HG03060 (cell line): Measurements from ENCODE around the gene ST6GAL1.
"Not testable (repeated sequence)": the region's sequence is repeated elsewhere in the genome, so short reads cannot be mapped to it uniquely, and the experiment has no call there.

Source experiments
- ATAC-seq: cut with Tn5 transposase; IDR thresholded peaks from one replicate; pipeline ENCODE4 v1.9.1; 2021; ENCODE audit warnings: low read depth, moderate number of reproducible peaks; ENCODE audit not compliant: unreplicated experiment

Gene ST6GAL1, protein sequence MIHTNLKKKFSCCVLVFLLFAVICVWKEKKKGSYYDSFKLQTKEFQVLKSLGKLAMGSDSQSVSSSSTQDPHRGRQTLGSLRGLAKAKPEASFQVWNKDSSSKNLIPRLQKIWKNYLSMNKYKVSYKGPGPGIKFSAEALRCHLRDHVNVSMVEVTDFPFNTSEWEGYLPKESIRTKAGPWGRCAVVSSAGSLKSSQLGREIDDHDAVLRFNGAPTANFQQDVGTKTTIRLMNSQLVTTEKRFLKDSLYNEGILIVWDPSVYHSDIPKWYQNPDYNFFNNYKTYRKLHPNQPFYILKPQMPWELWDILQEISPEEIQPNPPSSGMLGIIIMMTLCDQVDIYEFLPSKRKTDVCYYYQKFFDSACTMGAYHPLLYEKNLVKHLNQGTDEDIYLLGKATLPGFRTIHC

DNA sequence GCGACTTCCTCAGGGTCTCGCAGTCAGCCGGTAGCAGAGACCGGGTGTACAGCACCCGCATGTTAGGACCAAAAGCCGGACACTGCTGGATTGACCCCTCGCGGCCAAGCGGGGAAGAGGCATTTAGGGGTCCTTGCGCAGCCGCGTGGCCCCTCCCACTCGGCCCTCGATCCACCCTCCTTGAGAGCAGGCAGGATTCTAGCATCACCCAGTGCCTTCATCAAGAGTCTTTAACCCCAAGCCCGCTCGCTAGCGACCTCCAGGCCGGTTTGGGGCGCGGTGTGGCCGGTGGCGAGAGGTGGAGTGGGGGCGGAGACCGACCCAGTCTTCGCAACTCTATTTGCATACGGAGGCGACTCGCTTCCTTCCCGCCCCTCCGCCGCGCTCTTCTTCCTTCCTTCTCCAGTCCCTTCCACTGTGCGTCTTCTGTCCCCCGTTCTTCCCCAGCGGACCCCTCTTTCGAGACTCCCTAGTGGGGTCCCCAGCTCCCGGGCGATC is at the start of gene ST6GAL1:
TSS of gene ST6GAL1 (plus strand) at position 384 of the 498 bp plus-strand sequence. CDS start 112,178 bp downstream, outside the sequence.
- ATAC-seq = no peak

DNA sequence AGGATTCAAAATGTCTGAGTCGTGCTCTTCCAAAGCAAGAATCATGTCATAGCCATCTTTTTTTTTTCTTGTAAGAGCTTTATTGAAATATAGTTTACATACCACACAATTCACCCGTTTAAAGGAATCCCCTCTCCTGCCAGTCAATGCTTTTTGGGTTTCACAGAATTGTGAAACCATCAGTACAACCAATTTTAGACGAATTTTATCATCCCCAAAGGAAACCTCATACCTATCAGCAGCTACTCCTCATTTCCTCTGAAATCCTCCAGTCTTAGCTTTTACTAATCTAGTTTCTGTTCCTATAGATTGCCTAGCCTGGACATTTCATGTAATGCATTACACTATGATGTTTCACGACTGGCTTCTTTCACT is 48.2 kb upstream of the ST6GAL1 start:
- no peak for ATAC-seq

DNA sequence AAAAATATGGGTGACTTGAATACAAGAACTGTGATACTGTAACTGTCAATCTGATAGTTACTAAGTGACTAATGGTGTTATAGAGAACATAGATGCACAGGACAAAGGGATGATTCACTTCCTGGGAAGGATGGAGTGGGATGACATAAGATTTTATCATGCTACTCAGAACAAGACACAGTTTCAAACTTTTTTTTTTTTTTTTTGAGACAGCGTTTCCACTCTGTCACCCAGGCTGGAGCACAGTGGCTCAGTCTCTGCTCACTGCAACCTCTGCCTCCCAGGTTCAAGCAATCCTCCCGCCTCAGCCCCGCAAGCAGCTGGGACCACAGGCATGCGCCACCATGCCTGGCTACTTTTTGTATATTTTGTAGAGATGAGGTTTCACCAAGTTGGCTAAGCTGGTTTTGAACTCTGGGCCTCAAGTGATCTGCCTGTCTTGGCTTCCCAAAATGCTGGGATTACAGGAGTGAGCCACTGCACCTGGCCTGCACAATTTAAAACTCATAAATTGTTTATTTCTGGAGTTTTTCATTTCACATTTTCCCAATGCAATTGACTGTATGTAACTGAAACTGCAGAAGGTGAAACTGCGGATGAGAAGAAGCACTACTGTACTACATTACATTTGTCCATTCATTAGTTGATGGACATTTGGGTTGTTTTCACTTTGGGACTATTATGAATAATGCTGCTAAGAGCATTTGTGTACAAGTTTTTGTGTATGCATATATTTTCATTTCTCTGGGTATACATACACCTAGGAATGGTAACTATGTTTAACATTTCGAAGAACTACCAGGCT is 47.2 kb upstream of the ST6GAL1 start:
- no peak for ATAC-seq

DNA sequence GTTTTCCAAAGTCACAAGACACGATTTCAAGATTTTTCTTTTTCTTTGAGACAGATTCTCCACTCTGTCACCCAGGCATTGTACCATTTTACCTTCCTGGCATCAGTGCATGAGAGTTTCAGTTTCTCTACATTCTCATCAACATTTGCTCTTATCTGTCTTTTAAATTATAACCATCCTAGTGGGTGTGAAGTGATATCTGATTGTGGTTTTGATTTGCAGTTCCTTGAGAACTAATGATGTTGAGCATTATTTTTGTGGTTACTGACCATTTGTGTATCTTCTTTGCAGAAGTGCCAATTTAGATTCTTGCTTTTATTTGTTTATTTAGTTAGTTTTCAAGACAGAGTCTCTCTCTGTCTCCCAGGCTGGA is 46.7 kb upstream of the ST6GAL1 start:
- no peak for ATAC-seq

DNA sequence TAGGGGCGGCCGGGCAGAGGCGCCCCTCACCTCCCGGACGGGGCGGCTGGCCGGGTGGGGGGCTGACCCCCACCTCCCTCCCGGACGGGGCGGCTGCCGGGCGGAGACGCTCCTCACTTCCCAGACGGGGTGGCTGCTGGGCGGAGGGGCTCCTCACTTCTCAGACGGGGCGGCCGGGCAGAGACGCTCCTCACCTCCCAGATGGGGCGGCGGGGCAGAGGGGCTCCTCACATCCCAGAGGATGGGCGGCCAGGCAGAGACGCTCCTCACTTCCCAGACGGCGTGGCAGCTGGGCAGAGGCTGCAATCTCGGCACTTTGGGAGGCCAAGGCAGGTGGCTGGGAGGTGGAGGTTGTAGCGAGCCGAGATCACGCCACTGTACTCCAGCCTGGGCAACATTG is 45.5 kb upstream of the ST6GAL1 start:
- not testable (repeated sequence) for ATAC-seq

DNA sequence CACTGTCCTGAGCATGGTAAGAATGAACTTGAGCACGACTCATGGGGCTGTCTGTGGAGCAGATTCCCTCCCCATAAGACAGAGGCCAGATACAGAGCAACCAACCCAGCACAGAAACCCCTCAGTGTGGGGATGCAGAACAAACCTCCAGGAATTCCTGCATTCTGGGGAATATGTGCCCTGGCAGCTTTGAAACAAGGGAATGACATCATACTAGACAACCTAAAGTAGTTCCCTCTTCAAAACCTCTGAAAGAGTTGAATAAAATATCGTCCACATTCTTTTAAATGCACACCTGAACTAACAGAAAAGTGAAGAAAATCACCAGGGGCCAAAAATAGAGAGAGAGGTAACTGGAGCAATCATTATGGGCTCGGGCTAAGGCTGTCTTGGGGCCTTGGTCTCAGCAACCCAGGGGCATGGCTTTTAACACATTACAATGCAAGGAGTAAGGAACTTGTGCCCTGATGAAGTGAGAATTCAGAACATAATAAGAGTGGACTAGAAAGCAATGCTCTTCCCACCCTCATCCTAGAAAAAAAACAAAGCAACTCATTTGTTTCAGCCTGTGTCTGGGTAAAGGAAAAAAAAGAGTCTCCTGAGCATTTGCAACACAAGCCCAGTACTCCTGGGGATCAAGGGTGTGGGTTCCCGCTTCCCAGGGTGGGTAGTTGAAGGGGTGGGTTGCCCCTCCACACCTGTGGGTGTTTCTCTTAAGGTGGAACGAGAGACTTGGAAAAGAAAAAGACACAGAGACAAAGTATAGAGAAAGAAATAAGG is 43.9 kb upstream of the ST6GAL1 start:
- no peak for ATAC-seq

DNA sequence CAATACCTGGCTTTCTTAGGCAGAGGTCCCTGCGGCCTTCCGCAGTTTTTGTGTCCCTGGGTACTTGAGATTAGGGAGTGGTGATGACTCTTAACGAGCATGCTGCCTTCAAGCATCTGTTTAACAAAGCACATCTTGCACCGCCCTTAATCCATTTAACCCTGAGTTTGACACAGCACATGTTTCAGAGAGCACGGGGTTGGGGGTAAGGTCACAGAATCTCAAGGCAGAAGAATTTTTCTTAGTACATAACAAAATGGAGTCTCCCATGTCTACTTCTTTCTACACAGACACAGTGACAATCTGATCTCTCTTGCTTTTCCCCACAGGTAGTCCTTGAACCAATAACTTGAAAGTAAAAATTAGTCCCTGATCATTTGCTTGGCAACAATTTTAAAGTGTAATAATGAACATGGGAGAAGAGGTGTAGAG is 42.8 kb upstream of the ST6GAL1 start:
- ATAC-seq = not testable (repeated sequence)

DNA sequence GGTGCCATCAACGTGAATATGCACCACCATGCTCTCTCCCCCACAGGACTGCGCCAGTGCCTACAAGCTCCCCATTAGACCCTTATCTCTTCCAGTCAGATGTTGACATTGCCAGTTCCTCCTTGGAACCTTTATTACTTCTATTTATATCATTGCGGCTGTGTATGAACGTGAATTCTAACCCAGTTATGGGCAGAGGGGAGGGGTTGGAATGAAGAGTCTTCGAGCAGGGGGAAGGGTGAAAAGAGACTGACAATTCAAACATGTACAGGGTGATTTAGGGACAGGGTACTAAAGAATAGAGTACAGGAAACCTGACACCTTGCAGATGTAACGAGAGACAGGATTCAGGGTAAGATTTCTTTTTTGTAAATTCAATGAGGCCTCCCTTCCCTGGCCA is 41.8 kb upstream of the ST6GAL1 start:
- ATAC-seq = no peak

DNA sequence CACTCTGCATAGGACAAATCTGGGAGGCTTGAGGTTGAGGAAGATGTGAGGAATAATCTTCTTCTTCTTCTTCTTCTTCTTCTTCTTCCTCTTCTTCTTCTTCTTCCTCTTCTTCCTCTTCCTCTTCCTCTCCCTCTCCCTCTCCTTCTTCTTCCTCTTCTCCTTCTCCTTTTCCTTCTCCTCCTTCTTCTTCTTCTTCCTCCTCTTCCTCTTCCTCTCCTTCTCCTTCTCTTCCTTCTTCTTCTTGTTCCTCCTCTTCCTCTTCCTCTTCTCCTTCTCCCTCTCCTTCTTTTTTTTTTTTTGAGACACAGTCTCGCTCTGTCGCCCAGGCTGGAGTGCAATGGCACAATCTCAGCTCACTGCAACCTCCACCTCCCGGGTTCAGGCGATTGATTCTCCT is 40.6 kb upstream of the ST6GAL1 start:
- ATAC-seq = not testable (repeated sequence)

DNA sequence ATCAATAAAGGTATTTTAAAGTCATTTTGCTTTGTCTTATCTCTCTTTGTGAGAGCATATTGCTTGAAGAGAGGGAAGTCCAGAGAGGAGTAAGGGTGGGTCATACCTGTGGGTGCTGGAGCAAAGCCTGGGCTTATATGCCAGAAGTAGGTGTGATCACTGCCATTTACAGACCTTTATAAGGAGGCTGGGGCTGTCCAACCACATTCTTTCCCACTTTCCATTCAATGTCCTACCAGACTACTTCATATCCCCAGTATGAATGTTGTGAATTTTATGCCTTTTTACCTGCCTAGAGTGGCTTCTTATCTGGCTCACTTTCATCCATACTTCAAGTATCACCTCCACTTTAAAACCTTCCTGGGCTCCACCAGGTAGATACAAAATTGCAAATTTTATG is 39.4 kb upstream of the ST6GAL1 start:
- ATAC-seq = no peak

DNA sequence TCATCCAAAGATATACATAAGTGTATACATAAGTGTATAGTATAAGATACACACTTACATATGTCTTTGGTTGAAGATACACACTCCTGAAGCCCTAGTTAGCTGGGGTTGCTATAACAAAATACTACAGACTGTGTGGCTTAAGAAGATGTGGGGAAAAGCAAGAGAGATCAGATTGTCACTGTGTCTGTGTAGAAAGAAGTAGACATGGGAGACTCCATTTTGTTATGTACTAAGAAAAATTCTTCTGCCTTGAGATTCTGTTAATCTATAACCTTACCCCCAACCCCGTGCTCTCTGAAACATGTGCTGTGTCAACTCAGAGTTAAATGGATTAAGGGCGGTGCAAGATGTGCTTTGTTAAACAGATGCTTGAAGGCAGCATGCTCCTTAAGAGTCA is 37.3 kb upstream of the ST6GAL1 start:
- not testable (repeated sequence) for ATAC-seq

DNA sequence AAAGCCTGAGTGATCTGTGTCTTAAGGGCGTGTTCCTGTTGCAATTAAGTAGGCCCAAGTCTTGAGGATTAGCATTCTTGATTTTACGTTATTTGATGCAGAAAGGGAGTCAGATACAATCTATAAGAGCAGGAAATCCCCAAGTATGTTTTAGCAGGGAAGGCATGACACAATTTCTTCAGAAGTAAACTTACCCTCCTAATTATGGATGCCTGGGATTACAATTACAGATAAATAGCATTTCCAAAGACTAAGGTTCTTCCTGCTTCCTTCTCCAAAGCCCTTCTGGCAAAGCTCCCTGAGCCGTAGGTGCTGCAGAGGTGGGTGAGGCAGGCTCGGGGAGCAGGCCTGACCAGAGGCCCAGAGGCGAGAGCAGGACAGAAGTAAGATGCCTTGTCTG is 34.9 kb upstream of the ST6GAL1 start:
- ATAC-seq = no peak

DNA sequence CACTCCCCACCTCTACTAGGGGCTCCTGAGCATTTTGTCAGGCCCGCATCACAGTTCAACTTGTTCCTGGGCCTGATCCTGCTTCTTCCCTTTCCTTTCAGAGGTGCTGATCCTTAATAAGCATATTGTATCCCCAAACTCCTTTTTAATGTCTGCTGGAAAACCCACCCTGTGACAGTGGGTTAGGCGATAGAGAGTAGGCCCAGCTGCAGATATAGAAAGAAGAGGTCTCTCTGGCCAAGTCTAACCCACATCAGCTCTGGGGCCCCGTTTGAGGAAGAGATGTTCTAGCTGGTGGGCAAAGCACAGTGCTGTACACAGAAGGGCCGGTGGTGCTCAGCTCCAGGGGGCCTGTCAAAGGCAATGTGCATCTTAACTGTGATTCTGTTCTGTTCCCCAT is 34.3 kb upstream of the ST6GAL1 start:
- no peak for ATAC-seq

DNA sequence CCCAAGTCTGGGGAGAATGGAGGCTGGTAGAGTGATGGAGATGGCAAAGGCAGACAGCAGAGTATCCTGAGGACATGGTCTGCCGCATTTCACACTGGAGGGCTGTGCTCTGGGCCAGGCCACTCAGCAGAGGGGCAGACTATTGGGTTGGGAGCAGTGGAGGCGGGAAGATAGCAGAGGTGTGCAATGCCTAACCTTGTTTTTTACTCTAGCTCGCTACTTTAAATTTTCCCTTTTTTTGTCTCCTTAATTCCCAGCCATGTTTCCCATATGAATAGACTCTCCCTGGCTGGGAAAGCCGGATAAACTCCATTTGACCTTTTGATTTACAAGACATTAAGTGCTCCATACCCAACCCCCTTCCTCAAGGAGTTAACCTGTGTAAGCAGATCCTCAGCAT is 33.5 kb upstream of the ST6GAL1 start:
- no peak for ATAC-seq

DNA sequence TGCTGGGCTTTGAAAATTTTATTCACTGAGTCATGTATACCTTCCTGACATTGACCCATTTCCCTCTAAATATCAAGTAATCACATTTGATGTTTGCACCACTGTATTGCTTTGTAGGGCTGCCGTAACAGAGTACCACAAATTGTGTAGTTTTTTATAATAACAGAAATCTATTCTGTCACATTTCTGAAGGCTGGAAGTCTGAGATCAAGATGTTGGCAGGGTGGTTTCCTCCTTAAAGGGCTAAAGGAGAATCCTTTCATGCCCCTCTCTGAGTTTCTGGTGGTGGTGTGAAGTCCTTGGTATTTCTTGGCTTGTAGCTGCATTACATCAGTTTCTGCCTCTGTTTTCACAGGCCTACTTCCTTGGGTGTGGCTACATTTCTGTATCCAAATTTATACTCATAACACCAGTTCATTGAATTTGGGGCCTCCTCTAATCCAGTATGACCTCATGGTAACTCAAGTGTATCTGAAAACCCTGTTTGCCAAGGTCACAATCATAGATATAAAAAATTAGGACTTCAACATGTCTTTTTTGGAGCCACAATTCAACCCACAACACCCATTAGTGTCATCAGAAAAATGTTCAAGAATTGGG is 29.1 kb upstream of the ST6GAL1 start:
- no peak for ATAC-seq

DNA sequence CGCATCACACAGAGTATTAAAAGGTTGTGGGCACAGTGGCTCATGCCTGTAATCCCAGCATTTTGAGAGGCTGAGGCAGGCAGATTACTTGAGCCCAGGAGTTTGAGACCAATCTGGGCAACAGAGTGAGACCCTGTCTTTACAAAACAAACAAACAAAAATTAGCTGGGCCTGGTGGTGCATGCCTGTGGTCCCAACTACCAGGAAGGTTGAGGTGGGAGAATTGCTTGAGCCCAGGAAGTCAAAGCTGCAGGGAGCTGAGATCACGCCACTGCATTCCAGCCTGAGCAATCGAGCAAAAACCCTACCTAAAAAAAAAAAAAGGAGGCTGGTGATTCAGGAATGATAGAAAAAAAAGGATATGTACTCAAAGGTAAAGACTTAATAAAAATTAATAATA is 28.2 kb upstream of the ST6GAL1 start:
- no peak for ATAC-seq

DNA sequence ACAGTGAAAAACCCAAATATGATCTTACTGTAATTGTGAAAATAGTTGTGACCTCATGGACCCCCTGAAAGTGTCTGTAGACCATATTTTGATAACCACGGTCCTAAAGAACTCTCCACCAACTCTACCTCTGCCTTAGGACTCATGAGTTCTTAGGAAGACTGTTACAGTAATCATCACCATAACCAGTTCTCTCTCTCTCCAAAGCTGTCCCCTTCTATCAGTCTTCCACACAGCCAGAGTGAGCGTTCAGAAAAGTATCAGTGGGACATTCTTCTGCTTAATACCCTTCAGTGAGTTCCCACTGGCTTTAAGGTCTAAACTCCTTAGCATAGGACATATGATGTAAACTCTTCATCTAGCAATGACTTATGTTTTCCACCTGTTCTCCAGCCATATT is 27.6 kb upstream of the ST6GAL1 start:
- ATAC-seq = no peak

DNA sequence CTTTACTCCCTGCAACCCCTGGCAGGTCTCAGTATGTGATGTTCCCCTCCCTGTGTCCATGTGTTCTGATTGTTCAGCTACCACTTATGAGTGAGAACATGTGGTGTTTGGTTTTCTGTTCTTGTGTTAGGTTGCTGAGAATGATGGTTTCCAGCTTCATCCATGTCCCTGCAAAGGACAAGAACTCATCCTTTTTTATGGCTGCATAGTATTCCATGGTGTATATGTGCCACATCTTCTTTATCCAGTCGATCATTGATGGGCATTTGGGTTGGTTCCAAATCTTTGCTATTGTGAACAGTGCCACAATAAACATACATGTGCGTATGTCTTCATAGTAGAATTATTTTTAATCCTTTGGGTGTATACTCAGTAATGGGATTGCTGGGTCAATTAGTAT is 26.6 kb upstream of the ST6GAL1 start:
- ATAC-seq = not testable (repeated sequence)

DNA sequence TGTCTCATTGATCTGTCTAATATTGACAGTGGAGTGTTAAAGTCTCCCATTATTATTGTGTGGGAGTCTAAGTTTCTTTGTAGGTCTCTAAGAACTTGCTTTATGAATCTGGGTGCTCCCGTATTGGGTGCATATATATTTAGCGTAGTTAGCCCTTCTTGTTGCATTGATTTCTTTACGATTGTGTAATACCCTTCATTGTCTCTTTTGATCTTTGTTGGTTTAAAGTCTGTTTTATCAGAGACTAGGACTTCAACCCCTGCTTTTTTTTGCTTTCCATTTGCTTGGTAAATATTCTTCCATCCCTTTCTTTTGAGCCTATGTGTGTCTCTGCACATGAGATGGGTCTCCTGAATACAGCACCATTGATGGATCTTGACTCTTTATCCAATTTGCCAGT is 23.3 kb upstream of the ST6GAL1 start:
- ATAC-seq = not testable (repeated sequence)

DNA sequence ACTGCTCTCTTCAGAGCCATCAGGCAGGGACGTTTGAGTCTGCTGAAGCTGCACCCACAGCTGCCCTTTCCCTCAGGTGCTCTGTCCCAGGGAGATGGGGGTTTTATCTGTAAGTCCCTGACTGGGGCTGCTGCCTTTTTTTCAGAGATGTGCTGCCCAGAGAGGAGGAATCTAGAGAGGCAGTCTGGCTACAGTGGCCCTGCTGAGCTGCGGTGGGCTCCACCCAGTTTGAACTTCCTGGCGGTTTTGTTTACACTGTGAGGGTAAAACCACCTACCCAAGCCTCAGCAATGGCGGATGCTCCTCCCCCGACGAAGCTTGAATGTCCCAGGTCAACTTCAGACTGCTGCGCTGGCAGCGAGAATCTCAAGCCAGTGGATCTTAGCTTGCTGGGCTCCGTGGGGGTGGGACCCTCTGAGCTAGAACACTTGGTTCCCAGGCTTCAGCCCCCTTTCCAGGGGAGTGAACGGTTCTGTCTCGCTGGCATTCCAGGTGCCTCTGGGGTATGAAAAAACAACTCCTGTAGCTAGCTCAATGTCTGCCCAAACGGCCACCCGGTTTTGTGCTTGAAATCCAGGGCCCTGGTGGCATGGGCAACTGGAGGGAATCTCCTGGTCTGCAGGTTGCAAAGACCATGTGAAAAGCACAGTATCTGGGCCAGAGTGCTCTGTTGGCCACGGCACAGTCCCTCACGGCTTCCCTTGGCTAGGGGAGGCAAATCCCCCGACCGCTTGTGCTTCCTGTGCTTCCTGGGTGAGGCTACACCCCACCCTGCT is 21.1 kb upstream of the ST6GAL1 start:
- no peak for ATAC-seq
